Epithelial cell of proximal tubule (primary cell): Measurements from ENCODE around the gene SMAD2. TPM values are rescaled to one million over a fixed set of nuclear protein-coding genes. Genes with fewer than 3 reads are reported as not detected.
A peak's percentile ranks its signal among the peaks of the same experiment; 100 is the strongest.

Source experiments
- DNase-seq: peaks from one replicate; pipeline ENCODE4 v3.0.0-alpha.2; 2011; ENCODE audit warnings: low read depth
- H3K4me3 ChIP-seq: 2 replicates; pipeline ENCODE4 v1.5.1; 2011; ENCODE audit warnings: low read depth, mild to moderate bottlenecking, low read length
- CTCF ChIP-seq: conservative IDR thresholded peaks from 2 replicates; pipeline ENCODE4 v1.5.1; 2012; ENCODE audit warnings: low read depth, mild to moderate bottlenecking, low read length
- total RNA-seq: library from RNA; depleted of rRNA; stranded (reverse); fragments of >200 nt; gene quantifications from 2 replicates; pipeline ENCODE4 v1.2.3, GENCODE V29; 2015

Gene SMAD2
- total RNA-seq, 1 donor from 2014 or later: 79.5 TPM

- TF ChIP-seq CTCF: no peak
- no peak for DNase-seq
- H3K4me3 ChIP-seq: no peak overlapping the region
Measured at GRCh38 chr18:47950511-47950910, 20.1 kb upstream of the SMAD2 start.

GRCh38 chr18:47949202-47949601 lies 18.7 kb upstream of the SMAD2 start:
- no peak for DNase-seq
- TF ChIP-seq CTCF: no peak
- H3K4me3 ChIP-seq: no peak overlapping the region

GRCh38 chr18:47946889-47947288 lies 16.4 kb upstream of the SMAD2 start:
- DNase-seq: no peak
- TF ChIP-seq CTCF: no peak
- no peak overlapping the region for H3K4me3 ChIP-seq

GRCh38 chr18:47944972-47945852 lies 14.8 kb upstream of the SMAD2 start:
- peak; percentile 82 for DNase-seq
- no peak for TF ChIP-seq CTCF
- H3K4me3 ChIP-seq: no peak overlapping the region

- no peak overlapping the region for H3K4me3 ChIP-seq
- DNase-seq: no peak
- no peak for TF ChIP-seq CTCF
Measured at GRCh38 chr18:47936952-47937351, 6.5 kb upstream of the SMAD2 start.

- H3K4me3 ChIP-seq: no peak overlapping the region
- TF ChIP-seq CTCF: no peak
- DNase-seq: no peak
Measured at GRCh38 chr18:47935321-47936055, 5.0 kb upstream of the SMAD2 start.
